ENCODE measurements around the gene SLC10A7. TPM values are rescaled to one million over a fixed set of nuclear protein-coding genes. Genes with fewer than 3 reads are reported as not detected.

SLC10A7 gene
- total and polyA plus RNA-seq, 2 of the 13 experiments (the other 11 are each of a cell fraction or from before 2014, with no cell fraction given) = 18.5 to 18.8 TPM

DNA sequence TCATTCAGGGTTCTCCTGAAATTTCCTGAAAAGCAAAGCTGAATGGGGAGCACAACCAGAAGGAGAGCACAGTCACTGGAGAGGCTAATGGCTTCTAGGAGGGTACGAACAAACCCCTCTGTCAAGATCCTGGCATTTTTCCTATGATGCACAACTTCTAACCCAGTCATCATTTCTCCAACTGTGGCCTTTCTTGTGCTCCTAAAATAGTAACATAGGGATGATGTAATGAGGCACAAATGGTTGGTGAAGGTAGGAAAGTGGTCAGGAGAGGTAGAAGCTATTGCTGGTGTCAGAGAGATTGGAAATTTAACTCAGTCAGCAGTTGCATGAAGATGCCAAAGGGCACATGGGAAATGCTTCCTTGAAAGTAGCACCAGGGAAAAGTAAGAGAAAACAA, 52.7 kb downstream of the SLC10A7 start:
- CTCF ChIA-PET (ENCODE audit: low intra/inter-chr PET ratio, low total read pairs) = no interaction called here
- H3K9me3 ChIP-seq (ENCODE audit: low read length) = no peaks in the 10 kb centered on the region
- ATAC-seq (no peak), DNase-seq (ENCODE audit: low spot score) (no peak), FAIRE-seq (no peak)
- no peak overlapping the region for H2AFZ ChIP-seq (ENCODE audit: low read length)
- no peak overlapping the region for H3K4me2 ChIP-seq (ENCODE audit: low read depth, low read length)
- no peak overlapping the region for H3K27ac ChIP-seq (ENCODE audit: extremely low read length, insufficient read depth, low read length)
- no peak overlapping the region for H3K4me3 ChIP-seq (replicated peaks in 1 of 3; ENCODE audit: insufficient read depth in 1 of 3, low read depth in 2 of 3, low read length in 3 of 3)
- H3K9ac ChIP-seq (ENCODE audit: insufficient read depth, low read depth, low read length) = no peak overlapping the region
- WGBS (ENCODE audit: low lambda C conversion rate) = 100% methylated on average over 1 of the region's 1 CpG
- POLR2A ChIA-PET = no interaction called here
- H3K79me2 ChIP-seq (ENCODE audit: insufficient read depth, low read length) = no peaks in the 10 kb centered on the region
- intact Hi-C loops (cut with micrococcal nuclease; ENCODE audit: unreplicated experiment) (no loop called here), in situ Hi-C loops (cut with HindIII; ENCODE audit: extremely low pct_ligation_motif_present, low pct_unique_long_range_greater_than_20kb) (no loop called here)
- TF ChIP-seq ATF7 (IDR thresholded peaks at IDR 0.05) = 0 out of 2 replicates have a peak, but pooled peaks have one; percentile 4
- no peak for TF ChIP-seq ATF7 (CRISPR knock-in tag; IDR thresholded peaks at IDR 0.05)
- no peak for TF ChIP-seq TMF1 (CRISPR knock-in tag; IDR thresholded peaks at IDR 0.05; ENCODE audit: low read depth)
- TF ChIP-seq MAFF (IDR thresholded peaks at IDR 0.05; ENCODE audit: low read depth, low read length) = 0 out of 2 replicates have a peak, but pooled peaks have one; percentile 7
- H3K36me3 ChIP-seq (replicated peaks in 1 of 2; ENCODE audit: control insufficient read depth in 1 of 2, insufficient read depth in 2 of 2, low read length in 2 of 2) = no peaks in the 10 kb centered on the region
- H3K27me3 ChIP-seq (ENCODE audit: control insufficient read depth in 1 of 2, insufficient read depth in 2 of 2, low read length in 2 of 2) = no peaks in the 10 kb centered on the region
- BruUV-seq (replicated peaks) = no TSS peak
- no peaks in the 10 kb centered on the region for H3K4me1 ChIP-seq (ENCODE audit: insufficient read depth, low read length)
- H4K20me1 ChIP-seq (ENCODE audit: insufficient read depth, low read length) = no peaks in the 10 kb centered on the region

DNA sequence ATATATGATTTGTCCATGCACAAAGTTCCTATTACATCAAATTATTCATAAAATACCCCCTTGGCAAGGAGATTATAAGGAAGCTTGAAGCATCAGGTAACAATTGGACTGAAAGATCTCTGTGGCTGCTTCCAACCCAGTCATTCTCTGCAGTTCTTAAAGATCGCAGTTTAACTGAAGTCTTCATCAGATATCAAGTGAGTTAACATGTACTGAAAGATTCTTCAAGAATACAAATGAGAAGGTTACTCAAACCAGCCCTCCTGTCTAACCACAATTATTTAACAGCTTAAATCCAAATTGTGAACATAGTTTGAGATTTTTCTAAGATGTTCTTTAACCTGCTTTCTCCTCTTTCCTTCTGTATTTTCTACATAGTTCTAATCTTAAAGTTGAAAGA, 56.1 kb downstream of the SLC10A7 start:
- Histone ChIP-seq H3K9me3 (ENCODE audit: low read length) (no peaks in the 10 kb centered on the region), H4K20me1 (ENCODE audit: insufficient read depth, low read length) (no peaks in the 10 kb centered on the region), H3K79me2 (ENCODE audit: insufficient read depth, low read length) (no peaks in the 10 kb centered on the region), H3K4me3 (replicated peaks in 1 of 3; ENCODE audit: insufficient read depth in 1 of 3, low read depth in 2 of 3, low read length in 3 of 3) (no peak overlapping the region), H3K4me1 (ENCODE audit: insufficient read depth, low read length) (no peaks in the 10 kb centered on the region), H3K36me3 (replicated peaks in 1 of 2; ENCODE audit: control insufficient read depth in 1 of 2, insufficient read depth in 2 of 2, low read length in 2 of 2) (no peaks in the 10 kb centered on the region), H3K9ac (ENCODE audit: insufficient read depth, low read depth, low read length) (no peak overlapping the region), H3K27me3 (ENCODE audit: control insufficient read depth in 1 of 2, insufficient read depth in 2 of 2, low read length in 2 of 2) (no peaks in the 10 kb centered on the region), H2AFZ (ENCODE audit: low read length) (no peak overlapping the region), H3K27ac (ENCODE audit: extremely low read length, insufficient read depth, low read length) (no peak overlapping the region), H3K4me2 (ENCODE audit: low read depth, low read length) (no peak overlapping the region)
- CTCF ChIA-PET (ENCODE audit: low intra/inter-chr PET ratio, low total read pairs) = no interaction called here
- no peak for ATAC-seq
- POLR2A ChIA-PET = no interaction called here
- FAIRE-seq = no peak
- DNase-seq (ENCODE audit: low spot score) = no peak
- intact Hi-C loops (cut with micrococcal nuclease; ENCODE audit: unreplicated experiment) (no loop called here), in situ Hi-C loops (cut with HindIII; ENCODE audit: extremely low pct_ligation_motif_present, low pct_unique_long_range_greater_than_20kb) (no loop called here)
- 100% methylated on average over 1 of the region's 1 CpG for WGBS (ENCODE audit: low lambda C conversion rate)
- BruUV-seq (replicated peaks) = no TSS peak
- TF ChIP-seq, protein P1, sequence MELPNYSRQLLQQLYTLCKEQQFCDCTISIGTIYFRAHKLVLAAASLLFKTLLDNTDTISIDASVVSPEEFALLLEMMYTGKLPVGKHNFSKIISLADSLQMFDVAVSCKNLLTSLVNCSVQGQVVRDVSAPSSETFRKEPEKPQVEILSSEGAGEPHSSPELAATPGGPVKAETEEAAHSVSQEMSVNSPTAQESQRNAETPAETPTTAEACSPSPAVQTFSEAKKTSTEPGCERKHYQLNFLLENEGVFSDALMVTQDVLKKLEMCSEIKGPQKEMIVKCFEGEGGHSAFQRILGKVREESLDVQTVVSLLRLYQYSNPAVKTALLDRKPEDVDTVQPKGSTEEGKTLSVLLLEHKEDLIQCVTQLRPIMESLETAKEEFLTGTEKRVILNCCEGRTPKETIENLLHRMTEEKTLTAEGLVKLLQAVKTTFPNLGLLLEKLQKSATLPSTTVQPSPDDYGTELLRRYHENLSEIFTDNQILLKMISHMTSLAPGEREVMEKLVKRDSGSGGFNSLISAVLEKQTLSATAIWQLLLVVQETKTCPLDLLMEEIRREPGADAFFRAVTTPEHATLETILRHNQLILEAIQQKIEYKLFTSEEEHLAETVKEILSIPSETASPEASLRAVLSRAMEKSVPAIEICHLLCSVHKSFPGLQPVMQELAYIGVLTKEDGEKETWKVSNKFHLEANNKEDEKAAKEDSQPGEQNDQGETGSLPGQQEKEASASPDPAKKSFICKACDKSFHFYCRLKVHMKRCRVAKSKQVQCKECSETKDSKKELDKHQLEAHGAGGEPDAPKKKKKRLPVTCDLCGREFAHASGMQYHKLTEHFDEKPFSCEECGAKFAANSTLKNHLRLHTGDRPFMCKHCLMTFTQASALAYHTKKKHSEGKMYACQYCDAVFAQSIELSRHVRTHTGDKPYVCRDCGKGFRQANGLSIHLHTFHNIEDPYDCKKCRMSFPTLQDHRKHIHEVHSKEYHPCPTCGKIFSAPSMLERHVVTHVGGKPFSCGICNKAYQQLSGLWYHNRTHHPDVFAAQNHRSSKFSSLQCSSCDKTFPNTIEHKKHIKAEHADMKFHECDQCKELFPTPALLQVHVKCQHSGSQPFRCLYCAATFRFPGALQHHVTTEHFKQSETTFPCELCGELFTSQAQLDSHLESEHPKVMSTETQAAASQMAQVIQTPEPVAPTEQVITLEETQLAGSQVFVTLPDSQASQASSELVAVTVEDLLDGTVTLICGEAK (IDR thresholded peaks at IDR 0.05) = no peak
- TF ChIP-seq, protein P1 (CRISPR knock-in tag; IDR thresholded peaks at IDR 0.05) = no peak
- TF ChIP-seq, protein P2, sequence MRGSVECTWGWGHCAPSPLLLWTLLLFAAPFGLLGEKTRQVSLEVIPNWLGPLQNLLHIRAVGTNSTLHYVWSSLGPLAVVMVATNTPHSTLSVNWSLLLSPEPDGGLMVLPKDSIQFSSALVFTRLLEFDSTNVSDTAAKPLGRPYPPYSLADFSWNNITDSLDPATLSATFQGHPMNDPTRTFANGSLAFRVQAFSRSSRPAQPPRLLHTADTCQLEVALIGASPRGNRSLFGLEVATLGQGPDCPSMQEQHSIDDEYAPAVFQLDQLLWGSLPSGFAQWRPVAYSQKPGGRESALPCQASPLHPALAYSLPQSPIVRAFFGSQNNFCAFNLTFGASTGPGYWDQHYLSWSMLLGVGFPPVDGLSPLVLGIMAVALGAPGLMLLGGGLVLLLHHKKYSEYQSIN (CRISPR knock-in tag; IDR thresholded peaks at IDR 0.05; ENCODE audit: borderline replicate concordance) = no peak
- TF ChIP-seq ZBTB20 (CRISPR knock-in tag; IDR thresholded peaks at IDR 0.05; ENCODE audit: borderline replicate concordance, low read depth) (no peak), ARNT2 (CRISPR knock-in tag; IDR thresholded peaks at IDR 0.05; ENCODE audit: low read depth) (no peak), CBX1 (IDR thresholded peaks at IDR 0.05; ENCODE audit: low read depth) (no peak)

Data from HepG2 (cell line).